GM19467 (cell line): ENCODE results near the gene SNX25.
"Not testable (repeated sequence)": the region's sequence is repeated elsewhere in the genome, so short reads cannot be mapped to it uniquely, and the experiment has no call there.

Source experiments
- ATAC-seq: cut with Tn5 transposase; IDR thresholded peaks from one replicate; pipeline ENCODE4 v1.9.1; 2021; ENCODE audit warnings: mild to moderate bottlenecking, moderate library complexity; ENCODE audit not compliant: unreplicated experiment

The SNX25 gene

GRCh38 chr4:185204238-185204910 lies 5.0 kb upstream of the SNX25 start:
- no peak for ATAC-seq

GRCh38 chr4:185205073-185205472 lies 4.3 kb upstream of the SNX25 start:
- ATAC-seq = not testable (repeated sequence)

GRCh38 chr4:185205697-185206342 lies 3.6 kb upstream of the SNX25 start:
- no peak for ATAC-seq

- ATAC-seq = no peak
These were observed 1.9 kb upstream of the SNX25 start for GRCh38 chr4:185207466-185207865.

GRCh38 chr4:185209852-185210101 lies 379 bp downstream of the SNX25 start:
- peak; percentile 14 for ATAC-seq

- peak; percentile 12 for ATAC-seq
These were observed 944 bp downstream of the SNX25 start for GRCh38 chr4:185210102-185210981.

GRCh38 chr4:185211035-185211434 lies 1.6 kb downstream of the SNX25 start:
- ATAC-seq = no peak

GRCh38 chr4:185211641-185212040 lies 2.2 kb downstream of the SNX25 start:
- ATAC-seq = no peak

- ATAC-seq = no peak
These were observed 3.2 kb downstream of the SNX25 start for GRCh38 chr4:185212581-185212980.

- peak; percentile 31 for ATAC-seq
These were observed 4.5 kb downstream of the SNX25 start for GRCh38 chr4:185213877-185214276.

GRCh38 chr4:185215261-185215660 lies 5.9 kb downstream of the SNX25 start:
- ATAC-seq = no peak

GRCh38 chr4:185217408-185217975 lies 8.1 kb downstream of the SNX25 start:
- ATAC-seq = no peak

GRCh38 chr4:185218312-185218711 lies 8.9 kb downstream of the SNX25 start:
- no peak for ATAC-seq

- peak; percentile 74 for ATAC-seq
These were observed 10.3 kb downstream of the SNX25 start for GRCh38 chr4:185219551-185220344.

- ATAC-seq = no peak
These were observed 12.1 kb downstream of the SNX25 start for GRCh38 chr4:185221491-185221890.

- no peak for ATAC-seq
These were observed 12.5 kb downstream of the SNX25 start for GRCh38 chr4:185221912-185222311.

GRCh38 chr4:185222598-185222997 lies 13.2 kb downstream of the SNX25 start:
- no peak for ATAC-seq

GRCh38 chr4:185224597-185224996 lies 15.2 kb downstream of the SNX25 start:
- no peak for ATAC-seq

GRCh38 chr4:185225940-185226339 lies 16.5 kb downstream of the SNX25 start:
- ATAC-seq = no peak

- ATAC-seq = no peak
These were observed 17.7 kb downstream of the SNX25 start for GRCh38 chr4:185227131-185227551.
